MM.1S (cell line): ENCODE results near the gene RABGAP1L.

Source experiments
- DNase-seq: peaks from one replicate; pipeline ENCODE4 v3.0.0-alpha.2; 2015
- H2AFZ ChIP-seq: fragments of 300-600 bp; sonication (generic); 2 replicates; pipeline ENCODE4 v1.6.0; 2016; ENCODE audit warnings: antibody characterized with exemption, low read length
- H3F3A ChIP-seq: fragments of 300-600 bp; sonication (generic); 2 replicates; pipeline ENCODE4 v1.6.1; 2016; ENCODE audit warnings: mild to moderate bottlenecking, antibody characterized with exemption, low read length, moderate library complexity, mixed read lengths; ENCODE audit not compliant: insufficient read depth
- H3K27ac ChIP-seq: fragments of 300-600 bp; sonication (generic); 2 replicates; pipeline ENCODE4 v1.5.1; 2016; ENCODE audit warnings: mild to moderate bottlenecking, low read length
- H3K27me3 ChIP-seq: fragments of 300-600 bp; sonication (generic); replicated peaks from 2 replicates; pipeline ENCODE4 v1.6.0; 2016; ENCODE audit warnings: low read length; ENCODE audit not compliant: insufficient read depth
- H3K36me3 ChIP-seq: fragments of 300-600 bp; sonication (generic); replicated peaks from 2 replicates; pipeline ENCODE4 v1.6.1; 2016; ENCODE audit warnings: mild to moderate bottlenecking, low read length, mixed read lengths; ENCODE audit not compliant: insufficient read depth
- H3K4me1 ChIP-seq: fragments of 300-600 bp; sonication (generic); 2 replicates; pipeline ENCODE4 v1.6.1; 2016; ENCODE audit warnings: low read length, mixed read lengths
- H3K4me2 ChIP-seq: fragments of 300-600 bp; sonication (generic); 2 replicates; pipeline ENCODE4 v1.6.0; 2016; ENCODE audit warnings: low read depth, low read length
- H3K4me3 ChIP-seq: fragments of 300-600 bp; sonication (generic); 2 replicates; pipeline ENCODE4 v1.5.1; 2016; ENCODE audit warnings: low read length, mixed read lengths
- H3K79me2 ChIP-seq: fragments of 300-600 bp; sonication (generic); 2 replicates; pipeline ENCODE4 v1.6.1; 2016; ENCODE audit warnings: mixed run types, low read length, mixed read lengths
- H3K9ac ChIP-seq: fragments of 300-600 bp; sonication (generic); 2 replicates; pipeline ENCODE4 v1.6.1; 2016; ENCODE audit warnings: low read length, mixed read lengths
- H3K9me2 ChIP-seq: fragments of 300-600 bp; sonication (generic); replicated peaks from 2 replicates; pipeline ENCODE4 v1.6.1; 2016; ENCODE audit warnings: mild to moderate bottlenecking, low read length, mixed read lengths; ENCODE audit not compliant: insufficient read depth
- H3K9me3 ChIP-seq: fragments of 300-600 bp; sonication (generic); replicated peaks from 2 replicates; pipeline ENCODE4 v1.6.1; 2016; ENCODE audit warnings: mild to moderate bottlenecking, low read length, mixed read lengths; ENCODE audit not compliant: insufficient read depth
- H4K20me1 ChIP-seq: fragments of 300-600 bp; sonication (generic); 2 replicates; pipeline ENCODE4 v1.6.1; 2016; ENCODE audit warnings: mild to moderate bottlenecking, low read length, moderate library complexity, mixed read lengths; ENCODE audit not compliant: insufficient read depth
- CTCF ChIP-seq: fragments of 300-600 bp; sonication (generic); IDR thresholded peaks from 2 replicates; pipeline ENCODE4 v1.5.1; 2016; ENCODE audit warnings: antibody characterized with exemption, low read length, mixed read lengths
- EZH2 ChIP-seq: fragments of 300-600 bp; sonication (generic); optimal IDR thresholded peaks from 2 replicates; pipeline ENCODE3; 2017; ENCODE audit warnings: low read depth, mild to moderate bottlenecking, antibody characterized with exemption, low read length, mixed read lengths
- EZH2phosphoT487 ChIP-seq: fragments of 300-600 bp; sonication (generic); IDR thresholded peaks from 2 replicates; pipeline ENCODE4 v1.6.1; 2018; ENCODE audit warnings: antibody characterized with exemption, low read length

The RABGAP1L gene

GRCh38 chr1:174680101-174680500 lies 520.8 kb downstream of the RABGAP1L start:
- Histone ChIP-seq H3K27me3 (no peaks in the 10 kb centered on the region), H3K4me1 (no peaks in the 10 kb centered on the region), H2AFZ (no peak overlapping the region), H3K4me3 (no peak overlapping the region), H3K36me3 (no peaks in the 10 kb centered on the region), H3K9me2 (no peaks in the 10 kb centered on the region), H3K4me2 (no peak overlapping the region), H3F3A (no peaks in the 10 kb centered on the region), H3K9ac (no peak overlapping the region), H3K9me3 (no peaks in the 10 kb centered on the region), H4K20me1 (no peaks in the 10 kb centered on the region), H3K79me2 (no peaks in the 10 kb centered on the region), H3K27ac (no peak overlapping the region)
- TF ChIP-seq EZH2 = no peak
- no peak for TF ChIP-seq CTCF
- TF ChIP-seq EZH2phosphoT487 = no peak
- DNase-seq = no peak

GRCh38 chr1:174682419-174683008 lies 523.2 kb downstream of the RABGAP1L start:
- no peaks in the 10 kb centered on the region for H3K79me2 ChIP-seq
- no peak overlapping the region for H3K27ac ChIP-seq
- no peaks in the 10 kb centered on the region for H3K9me2 ChIP-seq
- no peaks in the 10 kb centered on the region for H3K36me3 ChIP-seq
- H3K4me3 ChIP-seq = no peak overlapping the region
- TF ChIP-seq EZH2phosphoT487 (no peak), CTCF (no peak), EZH2 (no peak)
- no peaks in the 10 kb centered on the region for H3K9me3 ChIP-seq
- no peak for DNase-seq
- H3K4me2 ChIP-seq = no peak overlapping the region
- no peaks in the 10 kb centered on the region for H3K4me1 ChIP-seq
- no peak overlapping the region for H3K9ac ChIP-seq
- no peaks in the 10 kb centered on the region for H3F3A ChIP-seq
- no peak overlapping the region for H2AFZ ChIP-seq
- no peaks in the 10 kb centered on the region for H4K20me1 ChIP-seq
- H3K27me3 ChIP-seq = no peaks in the 10 kb centered on the region

- no peak for DNase-seq
- H3K4me1 ChIP-seq = no peaks in the 10 kb centered on the region
- H3K4me2 ChIP-seq = no peak overlapping the region
- H3K9me3 ChIP-seq = no peaks in the 10 kb centered on the region
- no peak overlapping the region for H3K9ac ChIP-seq
- TF ChIP-seq EZH2 (no peak), CTCF (no peak), EZH2phosphoT487 (no peak)
- no peaks in the 10 kb centered on the region for H3K36me3 ChIP-seq
- H3K79me2 ChIP-seq = no peaks in the 10 kb centered on the region
- H3K27ac ChIP-seq = no peak overlapping the region
- H4K20me1 ChIP-seq = no peaks in the 10 kb centered on the region
- H3K9me2 ChIP-seq = no peaks in the 10 kb centered on the region
- no peak overlapping the region for H3K4me3 ChIP-seq
- H2AFZ ChIP-seq = no peak overlapping the region
- no peaks in the 10 kb centered on the region for H3F3A ChIP-seq
- H3K27me3 ChIP-seq = no peaks in the 10 kb centered on the region
Observed at GRCh38 chr1:174686213-174686612, 526.9 kb downstream of the RABGAP1L start.
